GM19035 (cell line): ENCODE measurements around the gene L2HGDH.

ENCODE experiments used
- ATAC-seq: cut with Tn5 transposase; IDR thresholded peaks from one replicate; pipeline ENCODE4 v1.9.1; 2021; ENCODE audit not compliant: unreplicated experiment

L2HGDH gene

GRCh38 chr14:50230701-50231474 is 81.1 kb downstream of the L2HGDH start:
- ATAC-seq: peak; percentile 38

- no peak for ATAC-seq
These were observed 81.7 kb downstream of the L2HGDH start for GRCh38 chr14:50230401-50230700.

- ATAC-seq: no peak
These were observed 82.3 kb downstream of the L2HGDH start for GRCh38 chr14:50229681-50230080.

- no peak for ATAC-seq
These were observed 83.7 kb downstream of the L2HGDH start for GRCh38 chr14:50228313-50228712.

- no peak for ATAC-seq
These were observed 86.1 kb downstream of the L2HGDH start for GRCh38 chr14:50225974-50226297.

- ATAC-seq: no peak
These were observed 86.7 kb downstream of the L2HGDH start for GRCh38 chr14:50225067-50225973.

GRCh38 chr14:50222055-50222613 is 89.9 kb downstream of the L2HGDH start:
- no peak for ATAC-seq

- ATAC-seq: no peak
These were observed 93.5 kb downstream of the L2HGDH start for GRCh38 chr14:50218501-50218900.

GRCh38 chr14:50215416-50215815 is 96.6 kb downstream of the L2HGDH start:
- no peak for ATAC-seq

GRCh38 chr14:50213795-50214194 is 98.2 kb downstream of the L2HGDH start:
- no peak for ATAC-seq

- ATAC-seq: no peak
These were observed 99.3 kb downstream of the L2HGDH start for GRCh38 chr14:50212726-50213125.

GRCh38 chr14:50210074-50210473 is 102.0 kb downstream of the L2HGDH start:
- ATAC-seq: no peak

GRCh38 chr14:50198499-50198898 is 113.5 kb downstream of the L2HGDH start:
- no peak for ATAC-seq

- ATAC-seq: no peak
These were observed 120.5 kb downstream of the L2HGDH start for GRCh38 chr14:50191499-50191898.
